Activated T-cell treated with anti-CD3 and anti-CD28 coated beads for 1 hour (primary cell): Measurements from ENCODE around the gene PAX7.
"Not testable (repeated sequence)": the region's sequence is repeated elsewhere in the genome, so short reads cannot be mapped to it uniquely, and the experiment has no call there.

Experiments used
- DNase-seq: peaks from one replicate; pipeline ENCODE4 v3.0.0-alpha.2; 2020; ENCODE audit warnings: low read depth

PAX7 gene

GRCh38 chr1:18761948-18762840 lies 131.5 kb downstream of the PAX7 start:
- no peak for DNase-seq

- DNase-seq, result no peak
Measured at GRCh38 chr1:18764362-18764761, 133.7 kb downstream of the PAX7 start.

DNA sequence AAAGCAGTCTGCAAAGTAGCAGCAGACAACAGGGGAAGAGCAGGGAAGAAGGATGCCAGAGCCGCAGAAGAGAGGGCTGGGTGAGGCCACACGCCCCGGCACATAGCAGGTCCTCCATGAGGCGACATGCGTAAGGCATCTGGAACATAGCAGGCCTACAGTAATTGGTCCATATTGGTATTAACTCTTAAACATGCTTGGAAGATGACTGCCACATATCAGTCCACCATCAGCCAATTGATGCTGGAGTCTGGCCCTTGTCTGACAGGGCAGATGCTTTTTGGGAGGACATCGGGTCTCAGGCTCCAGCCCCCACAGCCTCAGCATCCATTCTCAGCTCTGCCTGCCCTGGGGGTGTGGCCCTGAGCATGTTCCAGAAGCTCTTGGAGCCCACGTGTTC lies 135.1 kb downstream of the PAX7 start:
- DNase-seq, result no peak

- no peak for DNase-seq
Measured at GRCh38 chr1:18766328-18766727, 135.7 kb downstream of the PAX7 start.

GRCh38 chr1:18767576-18767975 lies 136.9 kb downstream of the PAX7 start:
- DNase-seq, result not testable (repeated sequence)

GRCh38 chr1:18768086-18768485 lies 137.4 kb downstream of the PAX7 start:
- DNase-seq, result no peak

DNA sequence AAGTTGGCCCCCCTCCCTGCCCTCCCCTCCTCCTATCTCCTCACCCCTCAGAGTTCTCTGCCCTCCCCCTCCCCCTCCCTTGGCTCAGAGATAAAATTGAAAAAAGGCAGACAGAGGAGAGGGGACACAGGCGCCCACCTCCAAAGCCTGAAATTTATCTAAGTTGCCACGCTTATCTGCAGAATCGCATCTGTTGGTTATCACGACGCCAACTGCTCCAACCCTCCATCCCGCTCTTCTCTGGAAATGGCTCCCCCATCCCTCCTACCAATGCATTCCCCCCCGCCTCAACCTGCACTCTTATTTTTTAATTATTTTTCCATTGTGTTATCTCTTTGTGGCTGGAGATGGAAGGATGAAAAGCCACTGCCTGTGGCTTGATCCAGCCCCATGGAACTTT lies 138.5 kb downstream of the PAX7 start:
- no peak for DNase-seq

DNA sequence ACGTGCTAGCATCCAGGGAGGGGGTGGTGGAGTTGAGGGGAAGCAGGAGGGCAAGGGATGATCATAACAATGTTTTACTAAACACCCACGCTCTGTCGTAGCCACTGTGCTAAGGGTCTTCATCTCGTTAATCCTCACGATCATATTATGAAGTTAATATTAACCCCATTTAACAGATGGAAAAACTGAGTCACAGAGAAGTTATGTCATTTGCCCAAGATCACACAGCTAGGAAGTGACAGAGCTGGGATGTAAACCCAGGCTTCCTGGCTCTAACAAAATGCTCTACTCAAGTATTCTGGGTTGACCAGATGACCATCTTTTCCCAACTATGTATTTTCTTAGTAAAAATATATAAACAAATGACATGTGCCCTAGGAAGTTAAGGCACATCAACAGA lies 140.2 kb downstream of the PAX7 start:
- no peak for DNase-seq

DNA sequence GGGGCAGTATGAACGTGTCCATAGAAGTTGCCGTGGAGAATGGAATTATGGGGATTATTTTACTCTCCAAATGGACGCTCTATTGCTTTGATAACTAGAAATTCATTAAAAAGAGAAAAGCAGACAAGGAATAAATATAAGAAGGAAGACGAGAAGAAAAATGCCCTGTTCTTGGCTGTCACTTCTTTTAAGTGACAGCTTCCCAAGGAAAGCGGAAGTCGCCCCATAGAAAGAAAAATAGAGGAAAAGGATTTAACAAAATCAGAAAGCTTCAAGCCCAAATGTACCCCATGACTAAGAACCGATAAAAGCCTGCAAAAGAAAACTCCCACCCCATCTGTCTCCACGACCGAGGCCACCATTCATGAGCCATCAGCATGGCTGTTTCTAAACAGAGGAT lies 143.1 kb downstream of the PAX7 start:
- no peak for DNase-seq

DNA sequence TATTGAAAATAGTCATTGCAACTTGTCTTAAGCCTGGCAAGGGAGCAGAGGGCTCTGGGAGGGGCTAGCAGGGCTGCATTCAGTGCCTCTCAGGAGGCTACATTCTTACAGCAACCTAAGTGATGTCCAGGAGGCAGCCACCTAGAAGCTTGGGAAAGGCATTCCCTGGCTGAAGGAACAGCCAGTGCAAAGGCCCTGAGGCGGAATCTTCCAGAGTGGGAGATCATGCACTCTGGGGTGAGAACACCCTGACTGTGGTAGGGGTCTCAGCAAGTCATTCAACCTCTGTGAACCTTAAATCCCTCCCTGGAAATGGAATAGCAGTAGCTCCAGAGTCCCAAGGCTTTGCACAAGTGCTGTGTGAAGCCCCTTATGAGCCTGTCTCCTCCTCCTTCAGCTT lies 144.7 kb downstream of the PAX7 start:
- DNase-seq, result no peak

DNA sequence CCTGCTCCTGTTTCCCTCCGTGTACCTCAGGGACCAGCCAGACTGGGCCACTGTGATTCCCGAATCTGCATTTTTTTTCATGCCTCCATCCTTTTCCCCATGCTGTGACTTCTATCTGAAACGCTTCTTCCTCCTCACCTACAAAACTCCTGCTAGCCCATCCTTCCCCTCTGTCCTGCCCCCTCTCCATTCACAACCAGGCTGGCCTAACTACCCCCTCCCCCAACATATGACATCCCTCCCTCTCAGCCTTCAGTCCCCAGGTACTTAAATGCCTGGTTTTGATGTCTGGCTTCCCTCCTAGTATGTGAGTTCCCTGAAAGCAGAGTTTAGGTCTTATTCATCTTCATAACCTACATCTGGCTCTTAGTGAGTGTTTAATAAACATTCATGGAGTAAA lies 146.1 kb downstream of the PAX7 start:
- no peak for DNase-seq

DNA sequence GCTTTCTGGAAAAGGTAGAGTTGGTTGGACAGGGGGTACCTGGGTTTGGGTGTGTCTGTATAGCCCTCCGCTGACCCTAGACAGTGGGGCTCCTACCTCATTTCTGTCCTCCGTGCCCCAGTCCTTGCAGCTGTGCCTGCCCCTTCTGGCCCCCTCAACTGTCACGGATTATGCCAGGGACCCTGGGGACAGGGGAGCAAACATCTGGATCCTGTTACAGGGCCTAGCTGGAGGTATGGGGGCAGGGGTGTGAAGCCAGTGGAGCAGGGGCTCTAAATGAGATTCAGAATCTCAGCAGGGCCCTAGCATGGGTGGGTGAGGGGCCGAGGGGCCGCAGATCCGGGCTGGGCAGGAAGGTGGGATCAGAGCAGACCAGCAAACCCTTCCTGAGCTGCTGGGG lies 147.8 kb downstream of the PAX7 start:
- no peak for DNase-seq

DNA sequence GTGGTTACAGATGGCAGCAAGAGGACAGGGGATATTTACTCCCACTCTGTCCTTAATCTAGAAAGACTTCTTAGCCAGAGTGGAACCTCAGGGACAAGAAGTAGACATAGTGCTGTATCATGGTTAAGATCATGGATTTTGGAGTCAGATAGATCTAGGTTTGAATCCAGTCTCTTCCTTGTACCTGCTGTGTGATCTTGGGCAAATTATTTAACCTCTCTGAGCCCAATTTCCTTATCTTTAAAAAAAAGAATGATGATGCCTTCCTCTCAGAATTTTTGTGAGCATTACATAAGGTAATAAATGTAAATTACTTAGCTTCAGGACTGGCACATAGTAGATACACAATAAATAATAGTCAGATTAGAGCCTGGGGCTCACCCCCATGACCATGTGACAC lies 150.4 kb downstream of the PAX7 start:
- DNase-seq, result no peak

GRCh38 chr1:18783705-18784481 lies 153.2 kb downstream of the PAX7 start:
- no peak for DNase-seq

- no peak for DNase-seq
Measured at GRCh38 chr1:18784482-18784831, 153.8 kb downstream of the PAX7 start.

DNA sequence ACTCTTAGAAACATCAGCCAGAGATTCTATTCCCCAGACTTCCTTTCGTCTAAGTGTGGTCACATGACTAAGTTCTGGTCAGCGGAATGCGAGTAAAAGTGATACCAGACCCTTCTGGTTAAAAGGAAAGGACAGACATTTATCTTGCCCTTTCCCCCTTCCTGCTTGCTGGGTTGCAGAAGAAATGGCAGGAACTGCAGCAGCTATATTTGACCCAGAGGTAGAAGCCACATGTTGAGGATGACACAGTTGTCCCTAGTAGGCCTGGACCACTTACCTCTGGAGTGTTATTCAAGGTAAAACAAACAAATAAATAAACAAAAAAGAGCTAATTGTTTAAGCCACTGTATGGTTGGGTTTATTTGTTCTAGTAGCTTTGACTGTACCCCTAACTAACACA lies 155.5 kb downstream of the PAX7 start:
- no peak for DNase-seq

- no peak for DNase-seq
Measured at GRCh38 chr1:18787825-18788385, 157.3 kb downstream of the PAX7 start.

- no peak for DNase-seq
Measured at GRCh38 chr1:18789246-18789645, 158.6 kb downstream of the PAX7 start.

GRCh38 chr1:18792747-18793146 lies 162.1 kb downstream of the PAX7 start:
- DNase-seq, result no peak

DNA sequence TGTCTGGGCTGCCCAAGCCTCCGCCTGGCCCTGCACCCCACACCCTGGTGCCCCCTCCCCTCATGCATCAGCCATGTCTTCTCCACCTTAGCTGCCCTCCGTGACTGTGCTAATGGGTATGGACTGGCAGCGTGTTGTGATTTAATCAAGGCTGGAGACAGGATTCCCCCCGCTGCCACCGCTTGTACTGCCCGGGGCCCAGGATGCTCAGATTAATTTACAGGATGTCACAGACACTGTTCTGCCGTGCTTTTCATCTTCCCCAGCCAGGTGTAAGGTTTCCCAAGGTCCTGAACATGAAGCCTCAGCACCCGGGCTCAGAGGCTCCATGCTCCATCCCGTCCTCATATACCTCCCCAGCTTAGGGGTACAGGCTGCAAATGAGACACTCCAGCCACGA lies 162.5 kb downstream of the PAX7 start:
- DNase-seq, result no peak

DNA sequence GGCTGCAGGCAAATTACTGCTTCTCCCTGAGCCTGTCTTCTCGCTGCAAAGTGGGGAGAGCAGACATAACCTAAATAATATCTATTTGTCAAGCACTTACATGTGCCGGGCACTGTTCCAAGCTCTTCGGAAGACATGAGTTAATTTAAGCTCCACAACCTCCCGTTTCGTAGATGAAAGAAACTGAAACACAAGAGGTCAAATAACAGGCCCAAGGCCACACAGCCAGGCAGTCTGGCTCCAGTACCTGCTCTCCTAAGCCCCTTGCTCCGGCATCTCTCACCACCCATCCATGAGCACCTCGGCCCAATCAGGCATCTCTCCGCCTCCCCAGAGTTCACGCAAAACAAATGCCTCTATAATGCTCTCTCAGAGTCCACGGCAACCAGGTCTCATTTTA lies 163.4 kb downstream of the PAX7 start:
- no peak for DNase-seq

DNA sequence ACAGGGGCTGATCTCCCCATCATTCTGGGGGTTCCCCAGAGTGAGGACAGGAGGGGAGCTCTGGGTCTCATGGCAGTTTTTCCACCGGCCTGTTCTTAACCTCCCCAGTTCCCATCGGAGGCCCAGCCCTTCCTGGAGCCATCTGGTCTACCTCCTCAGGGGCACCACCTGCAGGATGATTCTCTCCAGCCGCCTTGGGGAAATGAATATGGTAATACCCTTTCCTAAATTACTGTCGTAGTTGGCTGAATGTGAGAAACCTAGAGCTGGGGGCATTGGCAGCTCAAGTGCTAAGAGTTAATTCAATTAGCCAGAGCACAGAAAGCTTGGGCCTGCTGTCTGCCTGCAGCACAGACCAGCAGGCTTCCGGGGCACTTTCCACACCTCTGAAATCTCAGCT lies 163.9 kb downstream of the PAX7 start:
- no peak for DNase-seq

DNA sequence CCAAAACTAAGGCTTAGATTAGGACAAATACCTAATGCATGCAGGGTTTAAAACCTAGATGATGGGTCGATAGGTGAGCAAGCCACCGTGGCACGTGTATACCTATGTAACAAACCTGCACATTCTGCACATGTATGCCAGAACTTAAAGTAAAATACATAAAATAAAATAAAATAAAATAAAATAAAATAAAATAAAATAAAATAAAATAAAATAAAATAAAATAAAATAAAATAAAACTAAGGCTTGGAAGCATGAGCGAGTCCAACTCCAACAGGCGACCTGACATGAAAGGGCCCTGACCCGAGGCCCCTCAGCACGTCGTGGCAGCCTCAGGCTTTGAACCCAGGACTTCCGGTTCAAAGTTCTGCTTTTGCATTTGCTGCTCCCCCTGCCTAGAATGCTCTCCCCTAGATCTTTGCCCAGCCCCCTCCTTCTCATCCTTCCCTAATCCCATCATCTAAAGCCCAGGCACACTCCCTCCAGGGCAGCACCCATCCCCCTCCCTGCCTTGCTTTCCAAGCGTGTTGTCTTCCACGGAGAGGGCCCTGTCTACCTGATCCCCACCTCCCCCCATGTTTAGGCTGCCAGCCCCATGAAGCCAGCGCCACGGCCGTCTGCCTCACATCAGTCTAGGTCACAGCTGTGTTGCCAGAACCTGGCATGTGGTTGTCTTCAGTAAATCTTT lies 164.5 kb downstream of the PAX7 start:
- DNase-seq, result no peak
